Measurements from ENCODE around the gene NCKAP5L. TPM values are rescaled to one million over a fixed set of nuclear protein-coding genes. Genes with fewer than 3 reads are reported as not detected.
A peak's percentile ranks its signal among the peaks of the same experiment; 100 is the strongest.

The NCKAP5L gene
- total RNA-seq, 3 donors from 2014 or later (not counting 1 experiment from before 2014, with no cell fraction given): 16.7 to 19.3 (median 16.8) TPM

GRCh38 chr12:49832836-49833421, 4.7 kb upstream of the NCKAP5L start:
- Histone ChIP-seq H3K4me3 (ENCODE audit: low read length) (no peak overlapping the region), H3K27me3 (ENCODE audit: control insufficient read depth, insufficient read depth, low read length) (no peaks in the 10 kb centered on the region), H3K36me3 (ENCODE audit: control insufficient read depth, insufficient read depth, low read length) (no peaks in the 10 kb centered on the region), H3K9me3 (ENCODE audit: control insufficient read depth, insufficient read depth, low read length) (no peaks in the 10 kb centered on the region), H3K27ac (ENCODE audit: low read length) (no peak overlapping the region), H3K4me1 (ENCODE audit: control insufficient read depth, insufficient read depth, low read length) (peaks cover 9% of the 10 kb centered on the region)
- peaks cover 0 to 8% of the 10 kb centered on the region in 2 donors for H3K27me3 Mint-ChIP-seq (ENCODE audit: low read depth in 2 of 2)
- ATAC-seq (no peak), DNase-seq (no peak)
- TF ChIP-seq CTCF (IDR thresholded peaks at IDR 0.05): no peak
- no peak overlapping the region for H3K4me3 Mint-ChIP-seq
- peaks cover 12 to 13% of the 10 kb centered on the region in 2 donors for H3K4me1 Mint-ChIP-seq
- 82% methylated on average over 4 of the region's 5 CpGs for WGBS (ENCODE audit: insufficient coverage)
- no peaks in the 10 kb centered on the region for H3K36me3 Mint-ChIP-seq
- no peaks in the 10 kb centered on the region for H3K9me3 Mint-ChIP-seq
- intact Hi-C loops (cut with micrococcal nuclease): no loop called here
- H3K27ac Mint-ChIP-seq: no peak overlapping the region

DNA sequence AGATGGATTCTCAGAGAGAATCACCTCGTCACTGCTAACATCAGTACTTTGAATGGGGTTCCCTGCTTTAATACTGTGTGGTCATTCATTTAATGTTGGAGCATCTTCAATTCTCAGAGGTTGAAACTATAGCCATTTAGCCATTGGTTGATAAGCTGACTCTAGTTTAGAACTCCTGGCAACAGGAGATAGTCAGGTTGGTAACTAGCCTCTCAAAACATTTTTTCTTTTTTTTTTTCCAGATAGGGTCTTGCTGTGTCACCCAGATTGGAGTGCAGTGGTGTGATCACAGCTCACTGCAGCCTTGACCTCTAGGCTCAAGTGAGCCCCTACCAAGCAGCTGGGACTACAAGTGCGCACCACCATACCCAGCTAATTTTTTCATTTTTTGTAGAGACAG, 3.5 kb upstream of the NCKAP5L start:
- intact Hi-C loops (cut with micrococcal nuclease): no loop called here
- no peaks in the 10 kb centered on the region for H3K9me3 Mint-ChIP-seq
- H3K4me1 Mint-ChIP-seq: peaks cover 16 to 20% of the 10 kb centered on the region in 2 donors
- H3K4me3 ChIP-seq (ENCODE audit: low read length): no peak overlapping the region
- H3K27ac Mint-ChIP-seq: no peak overlapping the region
- WGBS (ENCODE audit: insufficient coverage): 89% methylated on average over 2 of the region's 2 CpGs
- TF ChIP-seq CTCF (IDR thresholded peaks at IDR 0.05): no peak
- no peaks in the 10 kb centered on the region for H3K27me3 ChIP-seq (ENCODE audit: control insufficient read depth, insufficient read depth, low read length)
- no peak overlapping the region for H3K4me3 Mint-ChIP-seq
- peaks cover 0 to 8% of the 10 kb centered on the region in 2 donors for H3K27me3 Mint-ChIP-seq (ENCODE audit: low read depth in 2 of 2)
- no peak for ATAC-seq
- H3K36me3 ChIP-seq (ENCODE audit: control insufficient read depth, insufficient read depth, low read length): no peaks in the 10 kb centered on the region
- no peaks in the 10 kb centered on the region for H3K9me3 ChIP-seq (ENCODE audit: control insufficient read depth, insufficient read depth, low read length)
- DNase-seq: no peak
- peaks cover 20% of the 10 kb centered on the region for H3K4me1 ChIP-seq (ENCODE audit: control insufficient read depth, insufficient read depth, low read length)
- H3K27ac ChIP-seq (ENCODE audit: low read length): no peak overlapping the region
- H3K36me3 Mint-ChIP-seq: no peaks in the 10 kb centered on the region

DNA sequence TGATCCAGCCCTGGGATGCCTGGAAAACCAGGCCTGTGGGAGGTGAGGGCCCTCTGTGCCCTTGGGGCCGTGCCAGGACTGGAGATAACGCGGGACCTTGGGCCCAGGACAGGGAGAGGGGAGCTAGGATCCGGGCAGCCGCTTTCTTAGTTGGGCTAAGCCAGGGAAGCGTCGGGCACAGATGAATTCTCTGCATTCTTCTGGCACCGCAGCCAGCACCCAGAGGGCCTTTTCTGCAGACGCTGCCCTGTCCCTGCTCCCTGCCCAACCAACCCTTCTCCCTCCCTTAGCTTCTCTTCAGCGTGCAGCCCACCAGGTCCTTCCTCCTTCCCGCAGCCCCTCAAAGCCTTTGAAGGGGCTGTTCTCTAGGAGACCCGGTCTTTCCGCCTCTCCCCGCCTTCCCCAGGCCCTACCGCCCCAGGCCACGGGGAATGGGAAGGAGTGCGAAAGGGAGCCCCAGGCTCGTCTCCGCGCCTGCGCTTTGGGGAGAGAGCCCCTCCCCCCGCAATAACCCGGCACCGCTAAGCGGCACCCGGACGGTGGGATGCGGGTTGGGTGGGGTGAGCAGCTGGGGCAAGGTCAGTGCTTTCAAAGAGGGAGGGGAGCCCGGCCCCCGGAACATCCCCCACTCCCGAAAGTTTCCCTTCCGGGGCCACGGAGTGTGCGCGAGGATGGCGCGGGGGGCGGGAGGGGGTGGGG, 663 bp downstream of the NCKAP5L start:
- peaks cover 0 to 4% of the 10 kb centered on the region in 2 donors for H3K27me3 Mint-ChIP-seq (ENCODE audit: low read depth in 2 of 2)
- Histone ChIP-seq H3K27ac (ENCODE audit: low read length) (peak overlapping the region; percentile 24), H3K4me1 (ENCODE audit: control insufficient read depth, insufficient read depth, low read length) (peaks cover 41% of the 10 kb centered on the region), H3K36me3 (ENCODE audit: control insufficient read depth, insufficient read depth, low read length) (no peaks in the 10 kb centered on the region), H3K9me3 (ENCODE audit: control insufficient read depth, insufficient read depth, low read length) (no peaks in the 10 kb centered on the region), H3K27me3 (ENCODE audit: control insufficient read depth, insufficient read depth, low read length) (no peaks in the 10 kb centered on the region), H3K4me3 (ENCODE audit: low read length) (peak overlapping the region; percentile 48)
- WGBS (ENCODE audit: insufficient coverage): 18% methylated on average over 28 of the region's 38 CpGs
- DNase-seq (peak in 1 of 2 donors; percentile 64), ATAC-seq (peak in 1 of 3 donors; percentile 0)
- no peaks in the 10 kb centered on the region for H3K9me3 Mint-ChIP-seq
- H3K4me3 Mint-ChIP-seq: peak overlapping the region; percentile 93
- peaks cover 22 to 34% of the 10 kb centered on the region in 2 donors for H3K4me1 Mint-ChIP-seq
- intact Hi-C loops (cut with micrococcal nuclease): loop anchor here (1.0 kb wide), 2 partner anchors 16 to 86 kb away; partner anchors contain the start of genes BCDIN3D and TMBIM6
- H3K27ac Mint-ChIP-seq: peak overlapping the region in 1 of 2 donors; percentile 86
- TF ChIP-seq CTCF (IDR thresholded peaks at IDR 0.05): no peak
- no peaks in the 10 kb centered on the region for H3K36me3 Mint-ChIP-seq
